ENCODE data around the gene LYRM7.

DNA sequence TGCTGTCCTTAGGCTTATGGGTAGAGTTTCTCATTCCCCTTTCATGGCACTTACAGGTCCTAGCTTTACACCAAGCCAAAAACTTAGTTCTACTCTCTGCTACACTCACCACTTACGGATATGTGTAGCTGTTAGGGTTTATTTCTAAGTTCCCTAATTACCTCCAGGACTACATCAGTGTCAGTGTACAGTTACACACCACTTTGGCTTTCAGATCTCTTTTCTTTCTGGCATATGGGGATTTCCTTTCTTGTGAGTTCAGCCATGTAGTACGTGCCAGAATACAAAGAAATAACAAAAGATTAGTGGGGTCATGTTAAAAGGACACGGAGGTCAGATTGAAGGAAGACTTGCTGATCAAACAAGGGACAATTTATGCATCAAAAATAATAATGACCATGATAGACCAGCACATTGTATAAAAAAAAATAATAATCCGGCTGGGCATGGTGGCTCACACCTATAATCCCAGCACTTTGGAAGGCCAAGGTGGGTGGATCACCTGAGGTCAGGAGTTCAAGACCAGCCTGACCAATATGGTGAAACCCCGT, 41.8 kb downstream of the LYRM7 start:
- TF ChIP-seq, protein P1, sequence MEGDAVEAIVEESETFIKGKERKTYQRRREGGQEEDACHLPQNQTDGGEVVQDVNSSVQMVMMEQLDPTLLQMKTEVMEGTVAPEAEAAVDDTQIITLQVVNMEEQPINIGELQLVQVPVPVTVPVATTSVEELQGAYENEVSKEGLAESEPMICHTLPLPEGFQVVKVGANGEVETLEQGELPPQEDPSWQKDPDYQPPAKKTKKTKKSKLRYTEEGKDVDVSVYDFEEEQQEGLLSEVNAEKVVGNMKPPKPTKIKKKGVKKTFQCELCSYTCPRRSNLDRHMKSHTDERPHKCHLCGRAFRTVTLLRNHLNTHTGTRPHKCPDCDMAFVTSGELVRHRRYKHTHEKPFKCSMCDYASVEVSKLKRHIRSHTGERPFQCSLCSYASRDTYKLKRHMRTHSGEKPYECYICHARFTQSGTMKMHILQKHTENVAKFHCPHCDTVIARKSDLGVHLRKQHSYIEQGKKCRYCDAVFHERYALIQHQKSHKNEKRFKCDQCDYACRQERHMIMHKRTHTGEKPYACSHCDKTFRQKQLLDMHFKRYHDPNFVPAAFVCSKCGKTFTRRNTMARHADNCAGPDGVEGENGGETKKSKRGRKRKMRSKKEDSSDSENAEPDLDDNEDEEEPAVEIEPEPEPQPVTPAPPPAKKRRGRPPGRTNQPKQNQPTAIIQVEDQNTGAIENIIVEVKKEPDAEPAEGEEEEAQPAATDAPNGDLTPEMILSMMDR (IDR thresholded peaks at IDR 0.05) = no peak
- TF ChIP-seq POLR2A (IDR thresholded peaks at IDR 0.05) = no peak
- no peak for TF ChIP-seq POLR2AphosphoS5 (IDR thresholded peaks at IDR 0.05; ENCODE audit: insufficient read depth in 1 of 2, low read depth in 1 of 2)
